Ammon's horn (tissue), 1 donor: ENCODE measurements around the gene SPTBN1.

Experiments
- DNase-seq: peaks from one replicate; pipeline ENCODE4 v3.0.0-alpha.2; 2016; ENCODE audit warnings: low spot score

Gene SPTBN1

GRCh38 chr2:54574107-54574859 is 118.2 kb downstream of the SPTBN1 start:
- DNase-seq = no peak

GRCh38 chr2:54574860-54575247 is 118.7 kb downstream of the SPTBN1 start:
- DNase-seq = no peak

GRCh38 chr2:54575379-54575888 is 119.3 kb downstream of the SPTBN1 start:
- no peak for DNase-seq

GRCh38 chr2:54577035-54577434 is 120.9 kb downstream of the SPTBN1 start:
- no peak for DNase-seq

- DNase-seq = no peak
These were observed 122.0 kb downstream of the SPTBN1 start for GRCh38 chr2:54577944-54578647.

GRCh38 chr2:54578648-54579045 is 122.5 kb downstream of the SPTBN1 start:
- DNase-seq = no peak

- DNase-seq = no peak
These were observed 123.0 kb downstream of the SPTBN1 start for GRCh38 chr2:54579061-54579681.

- no peak for DNase-seq
These were observed 123.8 kb downstream of the SPTBN1 start for GRCh38 chr2:54579682-54580620.

- DNase-seq = no peak
These were observed 125.4 kb downstream of the SPTBN1 start for GRCh38 chr2:54581326-54582039.

GRCh38 chr2:54582987-54583386 is 126.9 kb downstream of the SPTBN1 start:
- no peak for DNase-seq

GRCh38 chr2:54584598-54584997 is 128.5 kb downstream of the SPTBN1 start:
- DNase-seq = no peak

GRCh38 chr2:54585136-54585733 is 129.1 kb downstream of the SPTBN1 start:
- no peak for DNase-seq

GRCh38 chr2:54586062-54586461 is 129.9 kb downstream of the SPTBN1 start:
- no peak for DNase-seq

GRCh38 chr2:54586494-54586893 is 130.4 kb downstream of the SPTBN1 start:
- no peak for DNase-seq

GRCh38 chr2:54587171-54588016 is 131.3 kb downstream of the SPTBN1 start:
- no peak for DNase-seq

- DNase-seq = no peak
These were observed 132.2 kb downstream of the SPTBN1 start for GRCh38 chr2:54588244-54588899.

GRCh38 chr2:54589038-54589339 is 132.9 kb downstream of the SPTBN1 start:
- DNase-seq = no peak

- no peak for DNase-seq
These were observed 133.5 kb downstream of the SPTBN1 start for GRCh38 chr2:54589340-54590215.
